Spinal cord (tissue), 10 donors: Measurements from ENCODE around the gene PAX8. TPM values are rescaled to one million over a fixed set of nuclear protein-coding genes. Genes with fewer than 3 reads are reported as not detected.

Experiments used
- DNase-seq, 6 donors: peaks; one replicate each; pipeline versions ENCODE4 v3.0.0 to v3.0.0-alpha.2; 2013 to 2015; ENCODE audit warnings: low spot score in 6 of 6, low read depth in 4 of 6
- H3K27ac ChIP-seq: one replicate; pipeline ENCODE4 v1.5.1; 2013; ENCODE audit warnings: low read depth, low read length, control low read depth
- H3K27me3 ChIP-seq: one replicate; pipeline ENCODE4 v1.6.1; 2013; ENCODE audit warnings: low read length; ENCODE audit not compliant: control insufficient read depth, insufficient read depth
- H3K36me3 ChIP-seq: one replicate; pipeline ENCODE4 v1.6.1; 2013; ENCODE audit warnings: low read length; ENCODE audit not compliant: control insufficient read depth, insufficient read depth
- H3K4me1 ChIP-seq: one replicate; pipeline ENCODE4 v1.6.1; 2013; ENCODE audit warnings: low read length; ENCODE audit not compliant: control insufficient read depth, insufficient read depth
- H3K4me3 ChIP-seq: one replicate; pipeline ENCODE4 v1.5.1; 2013; ENCODE audit warnings: low read depth, low read length, control low read depth
- H3K9me3 ChIP-seq: one replicate; pipeline ENCODE4 v1.6.1; 2013; ENCODE audit warnings: low read length; ENCODE audit not compliant: control insufficient read depth, insufficient read depth
- WGBS: methylation state at CpG from one replicate; pipeline ENCODE4 v1.1.5; 2013; ENCODE audit warnings: missing lambda C conversion rate; ENCODE audit not compliant: insufficient coverage; 5-methylcytosine and 5-hydroxymethylcytosine counted together
- polyA plus RNA-seq, 2 donors: library from polyadenylated mRNA; unstranded; fragments of 120-200 nt; gene quantifications; one replicate each; pipeline ENCODE4 v1.2.1, GENCODE V29; 2013; ENCODE audit not compliant: insufficient read length in 2 of 2
- total RNA-seq, 2 donors: library from RNA; depleted of rRNA in 1 of 2; stranded (reverse); fragments of 120-200 nt in 1 of 2; fragments of >200 nt in 1 of 2; gene quantifications; one replicate each; pipeline versions ENCODE4 v1.2.3 to v1.2.4, GENCODE V29; 2013 to 2014
- donor health status: healthy.

Gene PAX8
- total and polyA plus RNA-seq, 4 donors: 3.7 to 42.7 (median 16.1) TPM

- 83% methylated on average over 1 of the region's 2 CpGs for WGBS
- Histone ChIP-seq H3K4me3 (no peak overlapping the region), H3K4me1 (peaks cover 53% of the 10 kb centered on the region), H3K27ac (peak overlapping the region; percentile 73), H3K27me3 (no peaks in the 10 kb centered on the region), H3K36me3 (peaks cover 6% of the 10 kb centered on the region), H3K9me3 (no peaks in the 10 kb centered on the region)
- DNase-seq: no peak
Observed at GRCh38 chr2:113219092-113219441, 59.7 kb downstream of the PAX8 start.

- H3K27me3 ChIP-seq: no peaks in the 10 kb centered on the region
- H3K4me1 ChIP-seq: peaks cover 59% of the 10 kb centered on the region
- no peak overlapping the region for H3K4me3 ChIP-seq
- peak overlapping the region; percentile 88 for H3K27ac ChIP-seq
- peaks cover 6% of the 10 kb centered on the region for H3K36me3 ChIP-seq
- WGBS: 79% methylated on average over 2 of the region's 8 CpGs
- peak in 1 of 6 donors; percentile 63 for DNase-seq
- H3K9me3 ChIP-seq: no peaks in the 10 kb centered on the region
Observed at GRCh38 chr2:113218283-113219091, 60.2 kb downstream of the PAX8 start.

- Histone ChIP-seq H3K36me3 (peaks cover 6% of the 10 kb centered on the region), H3K9me3 (no peaks in the 10 kb centered on the region), H3K27me3 (no peaks in the 10 kb centered on the region), H3K27ac (peak overlapping the region; percentile 88), H3K4me1 (peaks cover 67% of the 10 kb centered on the region), H3K4me3 (no peak overlapping the region)
- WGBS: 68% methylated on average over 15 of the region's 15 CpGs
- no peak for DNase-seq
Observed at GRCh38 chr2:113217455-113218282, 61.1 kb downstream of the PAX8 start.

- peak overlapping the region; percentile 88 for H3K27ac ChIP-seq
- peak in 1 of 6 donors; percentile 65 for DNase-seq
- H3K9me3 ChIP-seq: no peaks in the 10 kb centered on the region
- no peaks in the 10 kb centered on the region for H3K27me3 ChIP-seq
- H3K4me3 ChIP-seq: no peak overlapping the region
- peaks cover 6% of the 10 kb centered on the region for H3K36me3 ChIP-seq
- H3K4me1 ChIP-seq: peaks cover 74% of the 10 kb centered on the region
- 80% methylated on average over 2 of the region's 6 CpGs for WGBS
Observed at GRCh38 chr2:113216891-113217454, 61.7 kb downstream of the PAX8 start.

- WGBS: 100% methylated on average over 1 of the region's 2 CpGs
- Histone ChIP-seq H3K4me1 (peaks cover 81% of the 10 kb centered on the region), H3K9me3 (no peaks in the 10 kb centered on the region), H3K4me3 (no peak overlapping the region), H3K27me3 (no peaks in the 10 kb centered on the region), H3K27ac (no peak overlapping the region), H3K36me3 (peaks cover 6% of the 10 kb centered on the region)
- no peak for DNase-seq
Observed at GRCh38 chr2:113216321-113216720, 62.4 kb downstream of the PAX8 start.

GRCh38 chr2:113215056-113215455 lies 63.7 kb downstream of the PAX8 start:
- Histone ChIP-seq H3K27me3 (no peaks in the 10 kb centered on the region), H3K4me1 (peaks cover 78% of the 10 kb centered on the region), H3K4me3 (no peak overlapping the region), H3K9me3 (no peaks in the 10 kb centered on the region), H3K27ac (no peak overlapping the region), H3K36me3 (peaks cover 6% of the 10 kb centered on the region)
- WGBS: 100% methylated on average over 2 of the region's 2 CpGs
- no peak for DNase-seq

GRCh38 chr2:113214141-113214540 lies 64.6 kb downstream of the PAX8 start:
- H3K4me3 ChIP-seq: no peak overlapping the region
- H3K36me3 ChIP-seq: peaks cover 6% of the 10 kb centered on the region
- H3K27ac ChIP-seq: no peak overlapping the region
- DNase-seq: no peak
- peaks cover 73% of the 10 kb centered on the region for H3K4me1 ChIP-seq
- WGBS: no CpG with 5 or more reads among the region's 4 CpGs
- H3K27me3 ChIP-seq: no peaks in the 10 kb centered on the region
- H3K9me3 ChIP-seq: no peaks in the 10 kb centered on the region

- Histone ChIP-seq H3K36me3 (peaks cover 6% of the 10 kb centered on the region), H3K27me3 (no peaks in the 10 kb centered on the region), H3K9me3 (no peaks in the 10 kb centered on the region), H3K27ac (peak overlapping the region; percentile 35), H3K4me3 (no peak overlapping the region), H3K4me1 (peaks cover 65% of the 10 kb centered on the region)
- 76% methylated on average over 12 of the region's 14 CpGs for WGBS
- no peak for DNase-seq
Observed at GRCh38 chr2:113213061-113213930, 65.4 kb downstream of the PAX8 start.
